GM23338 (cell line): ENCODE measurements around the gene TBC1D16. TPM values are rescaled to one million over a fixed set of nuclear protein-coding genes. Genes with fewer than 3 reads are reported as not detected.

Source experiments
- ATAC-seq: fragments of 200-7000 bp; cut with Tn5 transposase; 3 replicates; pipeline ENCODE4 v1.9.1; 2020
- DNase-seq: peaks from one replicate; pipeline ENCODE4 v3.0.0-alpha.2; 2015; ENCODE audit warnings: low spot score
- H2AFZ ChIP-seq: fragments of 200-600 bp; sonication (generic); 2 replicates; pipeline ENCODE4 v1.8.0; 2016; ENCODE audit warnings: antibody characterized with exemption, mild to moderate bottlenecking, moderate library complexity
- H3F3A ChIP-seq: fragments of 200-600 bp; sonication (generic); replicated peaks from 2 replicates; pipeline ENCODE4 v1.8.0; 2017; ENCODE audit warnings: antibody characterized with exemption, mixed run types, low read depth
- H3K27ac ChIP-seq: fragments of 200-600 bp; sonication (generic); 2 replicates; pipeline ENCODE4 v1.6.1; 2016; ENCODE audit warnings: low read depth
- H3K27me3 ChIP-seq: fragments of 200-600 bp; sonication (generic); 2 replicates; pipeline ENCODE4 v1.8.0; 2016; ENCODE audit warnings: mild to moderate bottlenecking, mixed run types, moderate library complexity; ENCODE audit not compliant: insufficient read depth
- H3K36me3 ChIP-seq: fragments of 200-600 bp; sonication (generic); 2 replicates; pipeline ENCODE4 v1.8.0; 2016; ENCODE audit warnings: mild to moderate bottlenecking; ENCODE audit not compliant: insufficient read depth
- H3K4me1 ChIP-seq: fragments of 200-600 bp; sonication (generic); 2 replicates; pipeline ENCODE4 v1.8.0; 2016; ENCODE audit warnings: mild to moderate bottlenecking, moderate library complexity; ENCODE audit not compliant: insufficient read depth
- H3K4me2 ChIP-seq: fragments of 200-600 bp; sonication (generic); 2 replicates; pipeline ENCODE4 v1.7.1; 2017; ENCODE audit warnings: mixed run types
- H3K4me3 ChIP-seq: fragments of 200-600 bp; sonication (generic); 2 replicates; pipeline ENCODE4 v1.6.1; 2016; ENCODE audit warnings: mixed run types
- H3K79me2 ChIP-seq: fragments of 200-600 bp; sonication (generic); replicated peaks from 2 replicates; pipeline ENCODE4 v1.8.0; 2017; ENCODE audit warnings: mild to moderate bottlenecking; ENCODE audit not compliant: insufficient read depth
- H3K9me2 ChIP-seq: fragments of 200-600 bp; sonication (generic); 2 replicates; pipeline ENCODE4 v1.8.0; 2017; ENCODE audit not compliant: insufficient read depth
- H4K20me1 ChIP-seq: fragments of 200-600 bp; sonication (generic); replicated peaks from 2 replicates; pipeline ENCODE4 v1.8.0; 2017; ENCODE audit warnings: mild to moderate bottlenecking; ENCODE audit not compliant: insufficient read depth
- H3K27ac Mint-ChIP-seq: 2 replicates; pipeline ENCODE4 v1.8.0; 2020; ENCODE audit warnings: inconsistent platforms, mild to moderate bottlenecking, moderate library complexity, mixed read lengths
- H3K27me3 Mint-ChIP-seq: 3 replicates; pipeline ENCODE4 v1.8.0; 2022; ENCODE audit warnings: low read depth, mild to moderate bottlenecking, moderate library complexity, mixed read lengths, inconsistent platforms; ENCODE audit not compliant: insufficient read depth, poor library complexity
- H3K36me3 Mint-ChIP-seq: 3 replicates; pipeline ENCODE4 v1.8.0; 2021; ENCODE audit warnings: low read depth, mild to moderate bottlenecking, inconsistent platforms, moderate library complexity, mixed read lengths
- H3K4me1 Mint-ChIP-seq: 3 replicates; pipeline ENCODE4 v1.8.0; 2020; ENCODE audit warnings: mild to moderate bottlenecking, inconsistent platforms, mixed read lengths
- H3K4me3 Mint-ChIP-seq: 3 replicates; pipeline ENCODE4 v1.8.0; 2021; ENCODE audit warnings: moderate library complexity, mild to moderate bottlenecking, inconsistent platforms, mixed read lengths
- H3K9me3 Mint-ChIP-seq: 3 replicates; pipeline ENCODE4 v1.8.0; 2020; ENCODE audit warnings: moderate library complexity, mild to moderate bottlenecking, inconsistent platforms, mixed read lengths
- CREB1 ChIP-seq: fragments of 250-450 bp; sonication (Bioruptor Pico); IDR thresholded peaks from 2 replicates; pipeline ENCODE4 v1.5.0; 2020; ENCODE audit warnings: low read depth, mild to moderate bottlenecking, moderate library complexity
- CTCF ChIP-seq, 2 experiments: fragments of 200-600 bp in 1 of 2; sonication (generic) in 1 of 2; conservative IDR thresholded peaks; 2 replicates each; pipeline versions ENCODE4 v1.5.1 to v1.6.1; 2016 to 2017; ENCODE audit warnings: antibody characterized with exemption in 2 of 2, low read depth in 2 of 2, mild to moderate bottlenecking in 2 of 2, moderate library complexity in 1 of 2
- ETS1 ChIP-seq: IDR thresholded peaks from 2 replicates; pipeline ENCODE4 v1.6.1; 2016; ENCODE audit warnings: antibody characterized with exemption
- EZH2 ChIP-seq: fragments of 200-600 bp; sonication (generic); IDR thresholded peaks from one replicate; pipeline ENCODE4 v1.8.0; 2017; ENCODE audit warnings: antibody characterized with exemption, mild to moderate bottlenecking, low read depth; ENCODE audit not compliant: unreplicated experiment
- EZH2phosphoT487 ChIP-seq: fragments of 200-600 bp; sonication (generic); IDR thresholded peaks from one replicate; pipeline ENCODE4 v1.8.1; 2018; ENCODE audit warnings: antibody characterized with exemption; ENCODE audit not compliant: unreplicated experiment
- JUNB ChIP-seq: IDR thresholded peaks from one replicate; pipeline ENCODE4 v1.6.1; 2016; ENCODE audit warnings: antibody characterized with exemption; ENCODE audit not compliant: unreplicated experiment
- POLR2AphosphoS5 ChIP-seq: IDR thresholded peaks from 2 replicates; pipeline ENCODE4 v1.6.1; 2016; ENCODE audit warnings: antibody characterized with exemption, low read depth
- REST ChIP-seq: IDR thresholded peaks from one replicate; pipeline ENCODE4 v1.6.1; 2018; ENCODE audit warnings: antibody characterized with exemption; ENCODE audit not compliant: unreplicated experiment
- STAT1 ChIP-seq: IDR thresholded peaks from one replicate; pipeline ENCODE4 v1.6.1; 2016; ENCODE audit warnings: antibody characterized with exemption; ENCODE audit not compliant: unreplicated experiment
- ZNF114 ChIP-seq: fragments of 250-450 bp; sonication (Bioruptor Pico); IDR thresholded peaks from 2 replicates; pipeline ENCODE4 v1.5.0; 2020; ENCODE audit warnings: mild to moderate bottlenecking, moderate library complexity
- ZNF331 ChIP-seq: fragments of 250-450 bp; sonication (Bioruptor Pico); IDR thresholded peaks from 2 replicates; pipeline ENCODE4 v1.5.0; 2020; ENCODE audit warnings: low read depth, mild to moderate bottlenecking, moderate library complexity
- polyA plus RNA-seq: library from polyadenylated mRNA; unstranded; fragments of >200 nt; fragmentation: Nextera tagmentation; extraction: Ambion mirVana; gene quantifications from 2 replicates; pipeline ENCODE4 v1.2.1, GENCODE V29; 2016
- total RNA-seq: library from RNA; depleted of rRNA; stranded (reverse); fragments of >200 nt; shearing (Covaris generic); gene quantifications from 2 replicates; pipeline ENCODE4 v1.2.3, GENCODE V29; 2014
- TF ChIP-seq, protein P1 (sequence below): fragments of 250-450 bp; sonication (Bioruptor Pico); IDR thresholded peaks from 2 replicates; pipeline ENCODE4 v1.5.0; 2020; ENCODE audit warnings: mild to moderate bottlenecking, moderate library complexity

TBC1D16 gene
- total and polyA plus RNA-seq, 2 experiments from 2014 or later: 16.7 to 104 TPM

GRCh38 chr17:80058311-80058955, 22.8 kb upstream of the TBC1D16 start:
- 0 out of 2 replicates have a peak, but pooled peaks cover 4% of the 10 kb centered on the region for H3F3A ChIP-seq
- H3K4me1 Mint-ChIP-seq: peaks cover 17% of the 10 kb centered on the region
- H3K4me3 ChIP-seq: no peak overlapping the region
- H3K4me2 ChIP-seq: no peak overlapping the region
- H3K27ac ChIP-seq: no peak overlapping the region
- no peaks in the 10 kb centered on the region for H3K36me3 ChIP-seq
- H3K9me3 Mint-ChIP-seq: no peaks in the 10 kb centered on the region
- H2AFZ ChIP-seq: no peak overlapping the region
- H3K9me2 ChIP-seq: no peaks in the 10 kb centered on the region
- ATAC-seq (no peak), DNase-seq (no peak)
- no peak overlapping the region for H3K27ac Mint-ChIP-seq
- no peaks in the 10 kb centered on the region for H4K20me1 ChIP-seq
- H3K27me3 ChIP-seq: no peaks in the 10 kb centered on the region
- TF ChIP-seq JUNB (no peak), EZH2phosphoT487 (no peak), EZH2 (no peak), STAT1 (no peak), CTCF (conservative IDR thresholded peaks at IDR 0.05; ENCODE audit: low read depth in 2 of 2) (no peak), CREB1 (CRISPR knock-in tag) (no peak), ZNF331 (CRISPR knock-in tag) (no peak), ZNF114 (CRISPR knock-in tag) (no peak), REST (no peak), POLR2AphosphoS5 (no peak), ETS1 (no peak)
- TF ChIP-seq, protein P1, sequence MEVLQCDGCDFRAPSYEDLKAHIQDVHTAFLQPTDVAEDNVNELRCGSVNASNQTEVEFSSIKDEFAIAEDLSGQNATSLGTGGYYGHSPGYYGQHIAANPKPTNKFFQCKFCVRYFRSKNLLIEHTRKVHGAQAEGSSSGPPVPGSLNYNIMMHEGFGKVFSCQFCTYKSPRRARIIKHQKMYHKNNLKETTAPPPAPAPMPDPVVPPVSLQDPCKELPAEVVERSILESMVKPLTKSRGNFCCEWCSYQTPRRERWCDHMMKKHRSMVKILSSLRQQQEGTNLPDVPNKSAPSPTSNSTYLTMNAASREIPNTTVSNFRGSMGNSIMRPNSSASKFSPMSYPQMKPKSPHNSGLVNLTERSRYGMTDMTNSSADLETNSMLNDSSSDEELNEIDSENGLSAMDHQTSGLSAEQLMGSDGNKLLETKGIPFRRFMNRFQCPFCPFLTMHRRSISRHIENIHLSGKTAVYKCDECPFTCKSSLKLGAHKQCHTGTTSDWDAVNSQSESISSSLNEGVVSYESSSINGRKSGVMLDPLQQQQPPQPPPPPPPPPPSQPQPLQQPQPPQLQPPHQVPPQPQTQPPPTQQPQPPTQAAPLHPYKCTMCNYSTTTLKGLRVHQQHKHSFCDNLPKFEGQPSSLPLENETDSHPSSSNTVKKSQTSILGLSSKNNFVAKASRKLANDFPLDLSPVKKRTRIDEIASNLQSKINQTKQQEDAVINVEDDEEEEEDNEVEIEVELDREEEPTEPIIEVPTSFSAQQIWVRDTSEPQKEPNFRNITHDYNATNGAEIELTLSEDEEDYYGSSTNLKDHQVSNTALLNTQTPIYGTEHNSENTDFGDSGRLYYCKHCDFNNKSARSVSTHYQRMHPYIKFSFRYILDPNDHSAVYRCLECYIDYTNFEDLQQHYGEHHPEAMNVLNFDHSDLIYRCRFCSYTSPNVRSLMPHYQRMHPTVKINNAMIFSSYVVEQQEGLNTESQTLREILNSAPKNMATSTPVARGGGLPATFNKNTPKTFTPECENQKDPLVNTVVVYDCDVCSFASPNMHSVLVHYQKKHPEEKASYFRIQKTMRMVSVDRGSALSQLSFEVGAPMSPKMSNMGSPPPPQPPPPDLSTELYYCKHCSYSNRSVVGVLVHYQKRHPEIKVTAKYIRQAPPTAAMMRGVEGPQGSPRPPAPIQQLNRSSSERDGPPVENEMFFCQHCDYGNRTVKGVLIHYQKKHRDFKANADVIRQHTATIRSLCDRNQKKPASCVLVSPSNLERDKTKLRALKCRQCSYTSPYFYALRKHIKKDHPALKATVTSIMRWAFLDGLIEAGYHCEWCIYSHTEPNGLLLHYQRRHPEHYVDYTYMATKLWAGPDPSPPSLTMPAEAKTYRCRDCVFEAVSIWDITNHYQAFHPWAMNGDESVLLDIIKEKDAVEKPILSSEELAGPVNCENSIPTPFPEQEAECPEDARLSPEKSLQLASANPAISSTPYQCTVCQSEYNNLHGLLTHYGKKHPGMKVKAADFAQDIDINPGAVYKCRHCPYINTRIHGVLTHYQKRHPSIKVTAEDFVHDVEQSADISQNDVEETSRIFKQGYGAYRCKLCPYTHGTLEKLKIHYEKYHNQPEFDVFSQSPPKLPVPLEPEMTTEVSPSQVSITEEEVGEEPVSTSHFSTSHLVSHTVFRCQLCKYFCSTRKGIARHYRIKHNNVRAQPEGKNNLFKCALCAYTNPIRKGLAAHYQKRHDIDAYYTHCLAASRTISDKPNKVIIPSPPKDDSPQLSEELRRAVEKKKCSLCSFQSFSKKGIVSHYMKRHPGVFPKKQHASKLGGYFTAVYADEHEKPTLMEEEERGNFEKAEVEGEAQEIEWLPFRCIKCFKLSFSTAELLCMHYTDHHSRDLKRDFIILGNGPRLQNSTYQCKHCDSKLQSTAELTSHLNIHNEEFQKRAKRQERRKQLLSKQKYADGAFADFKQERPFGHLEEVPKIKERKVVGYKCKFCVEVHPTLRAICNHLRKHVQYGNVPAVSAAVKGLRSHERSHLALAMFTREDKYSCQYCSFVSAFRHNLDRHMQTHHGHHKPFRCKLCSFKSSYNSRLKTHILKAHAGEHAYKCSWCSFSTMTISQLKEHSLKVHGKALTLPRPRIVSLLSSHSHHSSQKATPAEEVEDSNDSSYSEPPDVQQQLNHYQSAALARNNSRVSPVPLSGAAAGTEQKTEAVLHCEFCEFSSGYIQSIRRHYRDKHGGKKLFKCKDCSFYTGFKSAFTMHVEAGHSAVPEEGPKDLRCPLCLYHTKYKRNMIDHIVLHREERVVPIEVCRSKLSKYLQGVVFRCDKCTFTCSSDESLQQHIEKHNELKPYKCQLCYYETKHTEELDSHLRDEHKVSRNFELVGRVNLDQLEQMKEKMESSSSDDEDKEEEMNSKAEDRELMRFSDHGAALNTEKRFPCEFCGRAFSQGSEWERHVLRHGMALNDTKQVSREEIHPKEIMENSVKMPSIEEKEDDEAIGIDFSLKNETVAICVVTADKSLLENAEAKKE (CRISPR knock-in tag): no peak
- no peaks in the 10 kb centered on the region for H3K79me2 ChIP-seq
- H3K4me3 Mint-ChIP-seq: no peak overlapping the region
- H3K4me1 ChIP-seq: peaks cover 6% of the 10 kb centered on the region
- H3K36me3 Mint-ChIP-seq: no peaks in the 10 kb centered on the region; the same call in 1 of the 3 replicates
- H3K27me3 Mint-ChIP-seq: peaks cover 10% of the 10 kb centered on the region
